IPS-20b (cell line): Measurements from ENCODE around the gene LGR6.

Experiments used
- H3K27ac ChIP-seq: one replicate; pipeline ENCODE4 v1.5.1; 2013; ENCODE audit warnings: low read length
- H3K27me3 ChIP-seq: 2 replicates; pipeline ENCODE4 v1.6.1; 2013; ENCODE audit warnings: mild to moderate bottlenecking, low read length, inconsistent platforms; ENCODE audit not compliant: insufficient read depth
- H3K36me3 ChIP-seq: 2 replicates; pipeline ENCODE4 v1.6.1; 2013; ENCODE audit warnings: low read depth, mild to moderate bottlenecking, inconsistent platforms, low read length, moderate library complexity; ENCODE audit not compliant: insufficient read depth
- H3K4me1 ChIP-seq: 2 replicates; pipeline ENCODE4 v1.6.1; 2013; ENCODE audit warnings: mild to moderate bottlenecking, control low read depth, inconsistent platforms, low read length, moderate library complexity; ENCODE audit not compliant: insufficient read depth
- H3K4me3 ChIP-seq: 2 replicates; pipeline ENCODE4 v1.5.1; 2013; ENCODE audit warnings: mild to moderate bottlenecking, low read length, inconsistent platforms
- H3K9ac ChIP-seq: 2 replicates; pipeline ENCODE4 v1.6.1; 2013; ENCODE audit warnings: low read depth, mild to moderate bottlenecking, inconsistent platforms, low read length, moderate library complexity
- H3K9me3 ChIP-seq: 2 replicates; pipeline ENCODE4 v1.6.1; 2013; ENCODE audit warnings: mild to moderate bottlenecking, low read depth, low read length, inconsistent platforms; ENCODE audit not compliant: insufficient read depth

Gene LGR6

GRCh38 chr1:202208351-202208857, 14.8 kb downstream of the LGR6 start:
- no peak overlapping the region for H3K9ac ChIP-seq
- no peak overlapping the region for H3K27ac ChIP-seq
- H3K9me3 ChIP-seq, result no peaks in the 10 kb centered on the region
- H3K4me3 ChIP-seq, result no peak overlapping the region
- no peaks in the 10 kb centered on the region for H3K4me1 ChIP-seq
- H3K27me3 ChIP-seq, result peaks cover 8% of the 10 kb centered on the region; the same call in 1 of the 2 replicates
- no peaks in the 10 kb centered on the region for H3K36me3 ChIP-seq

DNA sequence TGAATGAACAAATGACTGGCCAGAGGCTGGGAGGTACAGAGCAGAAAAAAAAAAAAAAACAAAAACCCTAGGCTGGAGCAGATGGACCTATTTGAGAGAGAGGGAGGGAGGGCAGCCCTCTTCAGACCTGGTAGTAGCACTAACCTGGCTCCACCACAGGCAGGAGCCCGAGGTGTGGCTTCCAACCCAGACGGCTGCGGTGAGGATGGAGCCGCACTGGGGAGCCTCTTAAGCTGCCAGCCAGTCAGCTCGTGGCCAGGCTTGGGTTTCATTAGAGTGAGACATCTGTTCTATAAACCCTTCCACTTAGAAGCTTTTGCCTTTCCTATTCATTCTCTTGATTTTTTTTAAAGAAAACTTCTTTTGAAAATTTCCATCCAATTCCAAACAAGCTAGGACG, 16.8 kb downstream of the LGR6 start:
- Histone ChIP-seq H3K27me3 (peaks cover 24% of the 10 kb centered on the region), H3K4me3 (no peak overlapping the region), H3K27ac (no peak overlapping the region), H3K9me3 (no peaks in the 10 kb centered on the region), H3K36me3 (no peaks in the 10 kb centered on the region), H3K9ac (no peak overlapping the region), H3K4me1 (no peaks in the 10 kb centered on the region)

DNA sequence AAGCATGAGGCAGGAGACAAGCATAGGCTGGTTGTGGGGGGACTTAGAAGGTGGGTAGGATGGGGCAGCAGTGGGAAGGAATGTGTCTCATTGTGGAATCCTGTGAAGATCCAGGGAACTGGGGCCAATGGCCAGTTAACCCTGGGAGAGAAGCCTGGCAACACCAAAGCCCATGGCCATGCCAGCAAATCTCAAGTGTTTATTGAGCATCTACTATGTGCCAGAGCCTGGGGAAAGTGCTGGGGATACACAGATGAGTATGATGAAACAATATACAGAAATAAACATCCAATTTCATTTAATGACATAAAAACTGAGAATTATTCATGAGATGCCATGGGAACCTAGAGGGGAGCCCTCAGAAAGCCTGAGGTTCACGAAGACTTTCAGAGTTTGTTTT, 17.4 kb downstream of the LGR6 start:
- H3K9ac ChIP-seq, result no peak overlapping the region
- peaks cover 30% of the 10 kb centered on the region for H3K27me3 ChIP-seq
- H3K36me3 ChIP-seq, result no peaks in the 10 kb centered on the region
- H3K4me1 ChIP-seq, result no peaks in the 10 kb centered on the region
- H3K27ac ChIP-seq, result no peak overlapping the region
- H3K4me3 ChIP-seq, result no peak overlapping the region
- H3K9me3 ChIP-seq, result no peaks in the 10 kb centered on the region

- Histone ChIP-seq H3K36me3 (no peaks in the 10 kb centered on the region), H3K27me3 (peaks cover 38% of the 10 kb centered on the region), H3K27ac (no peak overlapping the region), H3K4me1 (peaks cover 6% of the 10 kb centered on the region; the same call in 1 of the 2 replicates), H3K9me3 (no peaks in the 10 kb centered on the region), H3K4me3 (no peak overlapping the region), H3K9ac (no peak overlapping the region)
Observed at GRCh38 chr1:202212787-202213186, 19.2 kb downstream of the LGR6 start.

DNA sequence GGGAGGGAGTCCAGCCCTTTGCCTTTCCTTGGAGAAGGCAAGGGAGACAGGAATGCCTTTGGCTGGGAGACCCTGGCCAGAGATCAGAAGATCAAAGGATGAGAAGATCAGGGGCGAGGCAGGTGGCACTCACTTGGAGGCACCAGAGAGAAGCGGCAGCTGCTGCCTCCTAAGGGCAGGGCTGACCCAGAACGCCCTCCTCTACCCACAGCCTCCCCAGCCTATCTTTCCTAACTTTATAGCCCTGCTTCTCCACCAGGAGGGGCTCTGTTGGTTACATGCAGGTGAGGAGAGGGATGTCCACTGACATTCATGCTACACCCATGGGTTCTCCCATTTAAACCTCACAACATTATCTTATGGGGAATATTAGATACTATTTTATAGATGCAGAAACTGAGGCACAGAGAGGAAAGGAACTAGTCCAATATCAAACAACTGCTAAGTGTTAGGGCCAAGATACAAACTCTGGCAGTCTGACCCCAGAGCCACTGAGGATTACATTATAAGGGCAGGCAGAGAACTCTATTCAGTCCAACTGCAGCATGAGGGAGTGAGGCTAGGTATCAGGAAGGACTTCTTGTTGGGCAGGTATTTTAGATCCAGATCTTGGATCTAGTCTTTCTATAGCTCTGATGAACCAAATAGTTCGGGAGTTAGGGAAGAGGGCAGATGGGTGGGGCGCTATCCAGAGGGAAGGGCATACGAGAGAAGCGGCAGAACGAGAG, 19.9 kb downstream of the LGR6 start:
- H3K9ac ChIP-seq, result peak overlapping the region; percentile 58; the same call in 1 of the 2 replicates
- H3K36me3 ChIP-seq, result no peaks in the 10 kb centered on the region
- H3K27ac ChIP-seq, result no peak overlapping the region
- H3K4me1 ChIP-seq, result peaks cover 7% of the 10 kb centered on the region; the same call in 1 of the 2 replicates
- no peaks in the 10 kb centered on the region for H3K9me3 ChIP-seq
- H3K4me3 ChIP-seq, result peak overlapping the region; percentile 78
- H3K27me3 ChIP-seq, result peaks cover 41% of the 10 kb centered on the region

DNA sequence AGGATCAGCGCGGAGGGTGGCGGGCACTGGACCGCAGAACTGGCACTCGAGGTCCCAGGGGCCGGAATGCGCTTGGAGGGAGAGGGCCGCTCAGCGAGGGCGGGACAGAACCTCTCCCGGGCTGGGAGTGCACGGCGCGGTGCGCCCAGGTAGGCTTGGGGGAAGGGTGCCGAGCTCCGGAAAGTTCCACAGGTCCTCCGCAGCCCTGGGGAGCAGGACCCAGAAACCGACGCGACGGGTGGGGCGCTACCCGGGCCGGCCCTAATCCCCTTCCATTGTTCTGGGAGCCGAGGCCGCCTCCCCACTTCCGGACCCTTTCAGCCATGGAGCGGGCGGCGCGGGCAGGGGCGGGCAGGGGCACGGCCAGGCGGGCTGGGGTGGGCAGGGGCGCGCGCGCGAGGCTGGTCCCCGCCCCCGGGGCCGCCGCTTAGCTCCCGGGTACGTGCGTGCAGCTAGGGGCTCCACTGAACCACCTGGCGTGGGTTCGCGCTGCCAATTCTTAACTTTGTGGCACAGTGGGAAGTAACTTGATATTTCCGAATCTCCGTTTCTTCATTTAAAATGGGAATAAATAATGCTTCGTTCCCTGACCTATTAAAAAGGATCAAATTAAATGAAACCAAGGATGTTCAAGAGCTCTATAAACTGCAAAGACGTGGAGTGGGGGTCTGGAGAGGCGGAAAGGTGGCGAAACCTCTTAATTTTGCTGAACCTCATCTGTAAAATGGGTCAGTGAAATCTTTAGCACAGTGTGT, 20.7 kb downstream of the LGR6 start:
- no peaks in the 10 kb centered on the region for H3K36me3 ChIP-seq
- H3K9ac ChIP-seq, result peak overlapping the region; percentile 58; the same call in 1 of the 2 replicates
- no peak overlapping the region for H3K27ac ChIP-seq
- H3K9me3 ChIP-seq, result no peaks in the 10 kb centered on the region
- H3K4me3 ChIP-seq, result peak overlapping the region; percentile 78
- H3K27me3 ChIP-seq, result peaks cover 48% of the 10 kb centered on the region
- H3K4me1 ChIP-seq, result peaks cover 7% of the 10 kb centered on the region; the same call in 1 of the 2 replicates

DNA sequence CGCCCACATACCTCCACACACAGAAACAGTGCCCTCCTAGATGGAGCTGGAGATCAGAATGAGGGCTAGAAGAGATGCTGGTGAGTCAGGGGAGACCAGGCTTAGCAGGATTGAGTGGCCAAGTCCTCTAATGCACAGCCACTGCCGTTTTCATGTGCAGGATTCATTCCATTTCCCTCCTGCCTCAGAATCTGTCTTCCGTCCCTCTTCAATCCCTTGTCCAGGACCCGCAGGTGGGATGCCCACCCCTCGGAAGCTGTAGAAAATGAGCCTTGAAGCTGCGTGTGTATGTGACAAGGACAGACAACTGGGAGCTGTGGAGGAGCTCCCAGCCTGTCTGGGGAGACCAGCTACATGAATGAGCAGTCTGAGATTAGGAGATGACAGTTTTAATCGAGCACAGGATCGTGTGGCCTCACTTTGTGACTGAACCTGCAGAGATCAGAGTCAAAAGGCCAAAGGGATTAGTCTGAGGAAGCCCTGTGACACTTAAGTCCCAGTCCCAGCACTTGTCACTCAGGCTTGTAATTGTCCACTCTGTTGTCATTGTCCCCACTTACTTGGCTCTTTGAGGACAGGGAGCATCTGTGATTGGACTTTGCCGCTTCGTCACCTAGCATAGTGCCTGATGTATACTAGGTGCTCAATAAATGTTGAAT, 22.0 kb downstream of the LGR6 start:
- no peak overlapping the region for H3K27ac ChIP-seq
- peaks cover 7% of the 10 kb centered on the region; the same call in 1 of the 2 replicates for H3K4me1 ChIP-seq
- H3K36me3 ChIP-seq, result no peaks in the 10 kb centered on the region
- no peak overlapping the region for H3K9ac ChIP-seq
- H3K27me3 ChIP-seq, result peaks cover 49% of the 10 kb centered on the region
- no peaks in the 10 kb centered on the region for H3K9me3 ChIP-seq
- no peak overlapping the region for H3K4me3 ChIP-seq

GRCh38 chr1:202216691-202217090, 23.1 kb downstream of the LGR6 start:
- Histone ChIP-seq H3K4me3 (no peak overlapping the region), H3K4me1 (peaks cover 7% of the 10 kb centered on the region; the same call in 1 of the 2 replicates), H3K9ac (peak overlapping the region; percentile 15; the same call in 1 of the 2 replicates), H3K27me3 (peaks cover 49% of the 10 kb centered on the region), H3K27ac (no peak overlapping the region), H3K36me3 (no peaks in the 10 kb centered on the region), H3K9me3 (no peaks in the 10 kb centered on the region)

DNA sequence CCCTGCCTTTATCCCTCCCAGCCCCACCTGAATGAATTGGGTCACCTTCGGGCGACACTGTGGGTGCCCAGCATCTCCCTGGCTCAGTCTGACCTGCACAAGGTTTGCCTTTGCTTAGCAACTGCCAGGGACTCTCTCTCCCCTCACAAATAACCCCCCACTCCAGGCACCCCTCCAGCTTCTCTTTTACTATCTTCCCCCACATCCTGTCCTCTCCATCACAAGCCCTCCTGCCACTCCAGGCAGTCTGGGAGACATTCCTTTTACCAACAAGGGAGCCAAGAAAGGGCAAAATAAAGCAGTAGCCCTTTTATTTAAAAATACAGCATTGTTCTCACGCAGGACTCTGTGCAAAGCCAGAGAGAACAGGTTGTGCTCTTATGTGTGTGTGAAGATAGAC, 23.9 kb downstream of the LGR6 start:
- Histone ChIP-seq H3K27ac (no peak overlapping the region), H3K9me3 (no peaks in the 10 kb centered on the region), H3K4me3 (no peak overlapping the region), H3K27me3 (peaks cover 49% of the 10 kb centered on the region), H3K4me1 (peaks cover 10% of the 10 kb centered on the region; the same call in 1 of the 2 replicates), H3K9ac (peak overlapping the region; percentile 15; the same call in 1 of the 2 replicates), H3K36me3 (no peaks in the 10 kb centered on the region)

DNA sequence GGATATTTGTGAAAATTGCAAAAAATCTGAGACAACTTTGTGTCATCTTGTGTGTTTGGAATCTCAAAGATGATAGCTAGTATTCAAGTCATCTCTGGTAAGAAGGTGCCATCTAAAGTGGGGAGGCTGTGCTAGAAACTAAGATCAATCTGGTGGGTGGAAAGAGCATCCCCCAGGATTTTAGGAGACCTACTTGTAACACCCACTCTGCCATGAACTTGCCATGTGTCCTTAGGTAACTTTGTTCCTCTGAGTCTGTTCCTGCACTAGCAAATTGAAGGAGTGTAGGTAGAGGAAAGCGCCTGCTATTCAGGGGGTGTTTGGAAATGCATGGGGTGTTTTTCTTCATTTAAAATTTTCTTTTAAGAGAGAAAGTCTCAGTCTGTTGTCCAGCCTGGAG, 24.4 kb downstream of the LGR6 start:
- no peaks in the 10 kb centered on the region for H3K36me3 ChIP-seq
- H3K9ac ChIP-seq, result no peak overlapping the region
- no peaks in the 10 kb centered on the region for H3K9me3 ChIP-seq
- H3K4me1 ChIP-seq, result peaks cover 10% of the 10 kb centered on the region; the same call in 1 of the 2 replicates
- H3K27me3 ChIP-seq, result peaks cover 44% of the 10 kb centered on the region
- H3K27ac ChIP-seq, result no peak overlapping the region
- H3K4me3 ChIP-seq, result no peak overlapping the region

DNA sequence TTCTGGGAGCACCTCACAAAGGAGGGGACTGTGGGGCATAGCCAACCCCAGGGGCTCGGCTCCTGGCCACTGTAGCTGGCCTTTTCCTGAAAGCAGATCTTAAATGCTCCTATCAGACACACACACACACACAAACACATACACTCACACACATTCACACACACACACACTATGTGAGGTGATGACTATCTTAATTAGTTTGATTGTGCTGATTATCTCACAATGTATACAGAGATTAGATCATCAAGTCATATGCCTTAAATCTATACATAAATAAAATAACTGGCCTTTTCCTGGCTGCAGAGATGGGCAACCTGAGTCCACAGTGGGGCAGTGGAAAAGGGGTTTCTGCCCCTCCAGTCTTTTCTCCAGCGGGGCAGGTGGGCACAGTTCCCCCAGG, 27.1 kb downstream of the LGR6 start:
- Histone ChIP-seq H3K4me1 (peaks cover 10% of the 10 kb centered on the region; the same call in 1 of the 2 replicates), H3K4me3 (no peak overlapping the region), H3K27me3 (peaks cover 22% of the 10 kb centered on the region), H3K27ac (no peak overlapping the region), H3K36me3 (no peaks in the 10 kb centered on the region), H3K9me3 (no peaks in the 10 kb centered on the region), H3K9ac (no peak overlapping the region)
